Choroid plexus epithelial cell (primary cell): ENCODE results near the gene RPS6KA4.

ENCODE experiments used
- DNase-seq: peaks from one replicate; pipeline ENCODE4 v3.0.0-alpha.2; 2010; ENCODE audit warnings: low read depth
- H3K4me3 ChIP-seq: 2 replicates; pipeline ENCODE4 v1.5.1; 2011; ENCODE audit warnings: low read depth, mild to moderate bottlenecking, control low read depth, low read length, moderate library complexity
- CTCF ChIP-seq: conservative IDR thresholded peaks from 2 replicates; pipeline ENCODE4 v1.5.1; 2011; ENCODE audit warnings: low read depth, mild to moderate bottlenecking, control low read depth, inconsistent platforms, low read length, moderate library complexity

Gene RPS6KA4

GRCh38 chr11:64339286-64339685 is 19.7 kb upstream of the RPS6KA4 start:
- no peak overlapping the region for H3K4me3 ChIP-seq
- no peak for DNase-seq
- TF ChIP-seq CTCF, result no peak

- DNase-seq, result no peak
- no peak for TF ChIP-seq CTCF
- no peak within 1 kb of the TSS for H3K4me3 ChIP-seq
These were observed 19.1 kb upstream of the RPS6KA4 start, which contains the start of gene CCDC88B for GRCh38 chr11:64339754-64340408. TSS of gene CCDC88B (plus strand) at chr11:64340204. CDS start at chr11:64340267, 63 bp downstream.

GRCh38 chr11:64340671-64341335 is 18.2 kb upstream of the RPS6KA4 start:
- no peak overlapping the region for H3K4me3 ChIP-seq
- TF ChIP-seq CTCF, result peak; percentile 32
- DNase-seq, result no peak

GRCh38 chr11:64341429-64341828 is 17.5 kb upstream of the RPS6KA4 start:
- no peak overlapping the region for H3K4me3 ChIP-seq
- DNase-seq, result no peak
- no peak for TF ChIP-seq CTCF

GRCh38 chr11:64341851-64342791 is 16.8 kb upstream of the RPS6KA4 start:
- H3K4me3 ChIP-seq, result peak overlapping the region; percentile 51
- peak; percentile 30 for TF ChIP-seq CTCF
- peak; percentile 91 for DNase-seq

DNA sequence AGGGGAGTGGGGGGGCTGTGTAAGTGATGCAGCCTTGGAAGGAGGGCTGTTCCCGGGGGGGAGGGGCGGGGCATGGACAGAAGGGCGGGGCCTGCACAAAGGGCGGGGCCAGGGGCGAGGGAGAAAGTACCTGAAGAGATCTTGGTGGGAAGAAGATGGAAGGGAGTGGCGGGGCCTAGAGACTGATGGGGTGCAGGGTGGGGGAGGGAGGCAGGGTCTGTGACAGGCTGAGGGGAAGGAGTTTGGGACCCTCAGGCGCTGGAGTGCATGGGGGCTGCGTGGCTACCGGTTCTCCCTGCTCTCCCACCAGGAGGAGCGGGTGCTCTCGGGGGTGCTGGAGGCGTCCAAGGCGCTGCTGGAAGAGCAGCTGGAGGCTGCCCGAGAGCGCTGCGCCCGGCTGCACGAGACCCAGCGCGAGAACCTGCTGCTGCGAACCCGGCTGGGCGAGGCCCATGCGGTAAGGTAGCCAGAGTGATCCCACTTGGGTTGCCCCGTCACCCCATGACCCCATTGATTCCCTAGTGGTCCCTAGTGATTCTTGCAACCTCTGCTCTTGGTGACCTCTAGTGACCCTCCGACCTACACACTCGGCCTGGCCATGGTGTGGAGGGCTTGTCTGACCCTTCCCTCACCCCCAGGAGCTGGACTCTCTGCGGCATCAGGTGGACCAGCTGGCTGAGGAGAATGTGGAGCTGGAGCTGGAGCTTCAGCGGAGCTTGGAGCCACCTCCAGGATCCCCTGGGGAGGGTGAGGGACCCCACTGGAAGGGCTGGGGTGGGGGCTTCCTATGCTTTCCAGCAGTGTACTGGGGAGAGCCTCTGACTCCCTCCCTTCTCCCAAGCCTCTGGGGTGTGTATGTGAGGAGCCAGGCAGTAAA is 15.9 kb upstream of the RPS6KA4 start:
- no peak for DNase-seq
- H3K4me3 ChIP-seq, result peak overlapping the region; percentile 11

More for the DNA sequence above, 15.9 kb upstream of the RPS6KA4 start:
- no peak for TF ChIP-seq CTCF
